Measurements from ENCODE around the gene NONO. TPM values are rescaled to one million over a fixed set of nuclear protein-coding genes. Genes with fewer than 3 reads are reported as not detected.

The NONO gene
- polyA plus RNA-seq, 1 of the 3 experiments (the other 2 are of a cell fraction), result 288 TPM

- TF ChIP-seq GATA2 (CRISPR knock-in tag; IDR thresholded peaks at IDR 0.05) (no peak), NRF1 (IDR thresholded peaks at IDR 0.05; ENCODE audit: low read depth, low read length) (no peak), EZH2phosphoT487 (IDR thresholded peaks at IDR 0.05; ENCODE audit: borderline replicate concordance, low read depth) (no peak), ZBTB33 (IDR thresholded peaks at IDR 0.05; ENCODE audit: borderline replicate concordance, low read depth) (no peak)
Observed at GRCh38 chrX:71291381-71291780, 7.9 kb downstream of the NONO start (continued).

- no peaks in the 10 kb centered on the region for H3K9me3 ChIP-seq
- DNase-seq, result no peak
- no peak overlapping the region for H3K9ac ChIP-seq
- peaks cover 63% of the 10 kb centered on the region for H4K20me1 ChIP-seq (ENCODE audit: insufficient read depth)
- peaks cover 44 to 90% of the 10 kb centered on the region in 2 experiments for H3K36me3 ChIP-seq (replicated peaks in 1 of 2; ENCODE audit: control insufficient read depth in 1 of 2, insufficient read depth in 2 of 2, low read length in 1 of 2)
- H3K4me2 ChIP-seq, result peak overlapping the region; percentile 42
- POLR2A ChIA-PET, result interaction anchor here (0.7 kb wide), 1 partner anchor 9 kb away, joined by 3 read pairs; the partner anchor contains the start of gene NONO
- peaks cover 70% of the 10 kb centered on the region for H3F3A ChIP-seq (replicated peaks; ENCODE audit: insufficient read depth)
- WGBS (ENCODE audit: low lambda C conversion rate), result 32% methylated on average over 7 of the region's 7 CpGs
- peaks cover 70% of the 10 kb centered on the region for H3K79me2 ChIP-seq (ENCODE audit: insufficient read depth)
- peaks cover 0 to 17% of the 10 kb centered on the region in 2 experiments; a peak in 2 of 4 replicates for H3K4me1 ChIP-seq (ENCODE audit: control insufficient read depth in 1 of 2, insufficient read depth in 2 of 2, low read depth in 1 of 2, low read length in 1 of 2)
- no peaks in the 10 kb centered on the region for H3K27me3 ChIP-seq (ENCODE audit: insufficient read depth)
- peak overlapping the region in 1 of 2 experiments; percentile 31; a peak in 1 of 4 replicates for H3K4me3 ChIP-seq (ENCODE audit: low read depth in 2 of 2, low read length in 1 of 2)
- H3K27ac ChIP-seq (ENCODE audit: low read depth in 2 of 2, low read length in 1 of 2), result peak overlapping the region; percentile 24 to 73; a peak in 3 of 4 replicates
- CTCF ChIA-PET, result no interaction called here
- H2AFZ ChIP-seq (ENCODE audit: low read depth), result no peak overlapping the region
- no peaks in the 10 kb centered on the region for H3K9me2 ChIP-seq
- no peak for TF ChIP-seq RAD21 (IDR thresholded peaks at IDR 0.05; ENCODE audit: low read length)
- no peak for TF ChIP-seq FOXM1 (IDR thresholded peaks at IDR 0.05; ENCODE audit: low read depth)
- no peak for TF ChIP-seq RCOR1 (IDR thresholded peaks at IDR 0.05; ENCODE audit: low read length)
- no peak; the same call in 1 of the 2 replicates for TF ChIP-seq TEAD4 (IDR thresholded peaks at IDR 0.05; ENCODE audit: borderline replicate concordance, insufficient read depth)
- TF ChIP-seq POLR2AphosphoS5 (IDR thresholded peaks at IDR 0.05; ENCODE audit: low read depth, low read length), result no peak
- TF ChIP-seq EP300 (IDR thresholded peaks at IDR 0.05; ENCODE audit: borderline replicate concordance in 1 of 2, low read depth in 1 of 2, low read length in 1 of 2), result no peak
- TF ChIP-seq ELF1 (IDR thresholded peaks at IDR 0.05), result no peak
- TF ChIP-seq GABPA (IDR thresholded peaks at IDR 0.05; ENCODE audit: low read depth), result no peak
- TF ChIP-seq JUND (IDR thresholded peaks at IDR 0.05), result peak; percentile 70
- peak; percentile 68 for TF ChIP-seq PBX3 (IDR thresholded peaks at IDR 0.05)
- no peak for TF ChIP-seq YY1 (IDR thresholded peaks at IDR 0.05; ENCODE audit: low read depth)
- TF ChIP-seq CHD2 (IDR thresholded peaks at IDR 0.05; ENCODE audit: low read length, partially characterized antibody), result no peak
- no peak for TF ChIP-seq CTCF (IDR thresholded peaks at IDR 0.05)
- TF ChIP-seq IRF3 (IDR thresholded peaks at IDR 0.05; ENCODE audit: low read depth, low read length), result no peak
- peak; percentile 25; the same call in 1 of the 2 replicates for TF ChIP-seq TCF12 (IDR thresholded peaks at IDR 0.05)
- TF ChIP-seq FOSL2 (IDR thresholded peaks at IDR 0.05; ENCODE audit: borderline replicate concordance, low read depth), result peak; percentile 52; the same call in 1 of the 2 replicates
- TF ChIP-seq USF1 (IDR thresholded peaks at IDR 0.05; ENCODE audit: borderline replicate concordance, low read depth), result no peak
- TF ChIP-seq MXI1 (IDR thresholded peaks at IDR 0.05; ENCODE audit: low read depth, low read length), result no peak
Observed at GRCh38 chrX:71292669-71293365, 9.4 kb downstream of the NONO start.

All from SK-N-SH (cell line).